Esophagus muscularis mucosa (tissue), 3 donors: ENCODE measurements around the gene ANO10.

Source experiments
- POLR2A ChIP-seq: fragments of 450-650 bp; IDR thresholded peaks from one replicate; pipeline ENCODE4 v1.6.1; 2017; ENCODE audit warnings: antibody characterized with exemption, moderate library complexity, mild to moderate bottlenecking, low read depth
- POLR2AphosphoS5 ChIP-seq, 2 donors: sonication (generic); formaldehyde crosslinking; IDR thresholded peaks; one replicate each; pipeline ENCODE4 v1.6.1; 2017; ENCODE audit warnings: antibody characterized with exemption in 2 of 2
- TF ChIP-seq, protein P1 (sequence below), 3 experiments: fragments of 200-600 bp in 2 of 3; fragments of 450-650 bp in 1 of 3; sonication (generic) in 2 of 3; IDR thresholded peaks; one replicate each; pipeline ENCODE4 v1.5.1; 2017 to 2019; ENCODE audit warnings: antibody characterized with exemption in 3 of 3, mild to moderate bottlenecking in 2 of 3, moderate library complexity in 1 of 3

DNA sequence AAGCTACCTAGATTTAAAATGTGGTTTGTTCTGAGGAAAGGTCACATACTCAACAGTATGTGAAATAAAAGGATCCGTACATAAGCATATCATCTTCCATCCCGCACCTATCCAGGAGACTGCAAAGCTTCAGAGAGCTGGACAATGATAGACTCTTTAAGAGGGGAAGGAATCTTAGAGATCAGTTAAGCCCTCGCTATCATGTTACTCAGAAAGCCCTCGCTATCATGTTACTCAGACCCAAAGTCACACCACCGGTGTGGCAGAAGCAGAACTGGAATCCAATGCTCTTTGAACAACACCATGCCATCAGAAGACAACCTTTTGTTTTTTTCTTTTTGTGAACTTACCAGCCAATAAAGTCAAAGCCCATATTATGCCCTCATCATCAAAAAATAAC, 5.8 kb downstream of the ANO10 start:
- TF ChIP-seq, protein P1, sequence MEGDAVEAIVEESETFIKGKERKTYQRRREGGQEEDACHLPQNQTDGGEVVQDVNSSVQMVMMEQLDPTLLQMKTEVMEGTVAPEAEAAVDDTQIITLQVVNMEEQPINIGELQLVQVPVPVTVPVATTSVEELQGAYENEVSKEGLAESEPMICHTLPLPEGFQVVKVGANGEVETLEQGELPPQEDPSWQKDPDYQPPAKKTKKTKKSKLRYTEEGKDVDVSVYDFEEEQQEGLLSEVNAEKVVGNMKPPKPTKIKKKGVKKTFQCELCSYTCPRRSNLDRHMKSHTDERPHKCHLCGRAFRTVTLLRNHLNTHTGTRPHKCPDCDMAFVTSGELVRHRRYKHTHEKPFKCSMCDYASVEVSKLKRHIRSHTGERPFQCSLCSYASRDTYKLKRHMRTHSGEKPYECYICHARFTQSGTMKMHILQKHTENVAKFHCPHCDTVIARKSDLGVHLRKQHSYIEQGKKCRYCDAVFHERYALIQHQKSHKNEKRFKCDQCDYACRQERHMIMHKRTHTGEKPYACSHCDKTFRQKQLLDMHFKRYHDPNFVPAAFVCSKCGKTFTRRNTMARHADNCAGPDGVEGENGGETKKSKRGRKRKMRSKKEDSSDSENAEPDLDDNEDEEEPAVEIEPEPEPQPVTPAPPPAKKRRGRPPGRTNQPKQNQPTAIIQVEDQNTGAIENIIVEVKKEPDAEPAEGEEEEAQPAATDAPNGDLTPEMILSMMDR (IDR thresholded peaks at IDR 0.05) = no peak
- TF ChIP-seq POLR2AphosphoS5 (IDR thresholded peaks at IDR 0.05) (no peak), POLR2A (no peak)
